Hypothalamus (tissue), 51 donors: ENCODE results near the gene TLR6.
"Not testable (repeated sequence)": the region's sequence is repeated elsewhere in the genome, so short reads cannot be mapped to it uniquely, and the experiment has no call there.

ENCODE experiments used
- DNase-seq, 51 donors: peaks; one replicate each; lab custom pipeline; 2025; lab: John Stamatoyannopoulos, UW

The TLR6 gene

DNA sequence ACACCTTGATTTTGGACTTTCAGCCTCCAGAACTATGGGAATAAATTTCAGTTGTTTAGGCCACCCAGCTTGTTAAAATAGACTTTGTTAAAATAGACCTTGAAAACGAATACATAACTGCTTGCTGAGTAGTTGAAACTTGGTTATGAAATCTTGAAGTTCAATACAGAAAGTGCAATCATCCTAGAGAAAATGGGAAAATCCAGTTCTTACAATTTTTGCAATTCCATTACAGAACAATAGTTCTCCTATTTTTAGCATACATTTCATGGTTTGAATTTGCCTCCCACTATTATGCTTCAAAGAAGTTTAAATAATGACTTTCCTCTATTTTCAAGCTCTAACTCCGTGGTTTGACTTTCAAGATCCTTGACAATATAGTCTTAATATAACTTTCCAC, 62.6 kb downstream of the TLR6 start:
- DNase-seq, result no peak

DNA sequence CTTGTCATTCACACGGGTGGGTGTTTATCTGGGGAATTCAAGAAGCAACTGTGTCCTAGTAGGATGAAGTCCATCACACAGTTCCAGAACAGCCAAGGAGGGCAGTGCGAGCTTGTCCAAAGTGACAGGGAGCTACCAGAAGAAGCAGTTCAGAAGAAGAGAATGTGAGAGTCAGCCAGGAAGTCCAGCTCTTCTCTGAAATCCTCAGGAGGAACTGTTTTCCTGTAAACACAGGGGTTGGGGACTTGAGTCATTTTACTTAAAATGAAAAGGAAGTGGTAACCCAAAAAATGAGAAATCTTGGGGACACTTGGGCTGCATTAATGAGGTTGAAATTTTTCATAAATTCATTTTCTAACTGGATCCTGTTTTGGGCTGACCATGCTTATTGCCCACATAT, 65.6 kb downstream of the TLR6 start:
- no peak for DNase-seq

DNA sequence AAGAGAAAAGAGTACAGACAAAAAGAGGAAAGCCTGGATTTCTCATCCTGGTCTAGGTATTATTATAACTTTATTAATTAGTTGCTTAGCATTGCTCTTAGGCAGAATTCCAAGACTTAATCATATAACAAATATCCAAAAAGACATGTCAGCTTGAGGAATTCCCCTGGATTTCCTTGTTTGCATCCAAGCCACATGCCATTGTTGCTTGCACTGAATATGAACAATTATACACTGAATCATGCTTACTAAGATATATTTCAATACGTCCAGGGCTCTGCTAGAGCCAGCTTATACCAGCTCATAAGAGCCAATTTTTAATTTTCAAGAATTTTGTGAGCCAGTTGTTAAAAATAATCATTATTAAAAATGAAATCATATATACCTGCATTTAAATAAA, 68.3 kb downstream of the TLR6 start:
- DNase-seq, result no peak

DNA sequence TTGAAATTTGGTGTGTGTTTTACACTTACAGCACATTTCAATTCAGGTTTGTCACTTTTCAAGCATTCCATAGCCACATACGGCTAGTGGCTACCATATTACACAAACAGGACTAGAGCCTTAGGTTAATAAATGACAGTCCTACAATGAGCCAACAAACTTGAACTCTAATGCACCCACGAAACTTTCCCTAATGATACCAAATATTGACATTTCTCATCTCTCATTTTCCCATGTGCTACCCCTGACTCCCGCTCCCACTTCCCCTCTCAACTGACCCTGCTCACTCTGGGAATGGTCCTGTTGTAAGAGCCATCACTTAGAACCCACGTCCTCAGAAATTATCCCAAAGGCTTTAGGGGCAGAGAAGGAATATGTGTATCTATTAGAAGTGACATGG, 68.9 kb downstream of the TLR6 start:
- DNase-seq, result no peak

DNA sequence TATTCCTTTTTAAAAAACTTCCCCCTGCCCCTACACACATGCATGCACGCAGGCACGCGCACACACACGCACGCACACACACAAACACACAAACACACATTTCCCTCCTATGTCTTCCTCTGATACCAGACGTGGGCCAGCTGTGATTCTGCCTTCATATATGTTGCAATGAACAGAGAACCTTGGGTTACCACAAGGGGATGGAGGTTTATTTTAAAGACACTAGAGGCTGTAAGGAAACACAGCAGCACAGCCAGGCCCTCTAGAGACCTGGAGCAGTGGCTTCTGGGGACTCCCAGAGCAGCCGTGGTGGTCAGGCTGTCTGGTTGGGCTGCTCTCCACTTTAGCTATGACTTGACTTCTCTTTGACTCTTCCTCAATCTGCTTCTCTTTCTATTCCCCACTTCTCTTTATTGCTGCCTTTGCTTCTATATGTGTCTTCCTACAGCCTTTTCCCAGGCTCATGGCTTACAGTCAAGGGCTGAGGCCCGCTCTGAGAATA, 70.7 kb downstream of the TLR6 start:
- peak in 9 of 51 donors; percentile 8 to 38 (median 24) for DNase-seq

DNA sequence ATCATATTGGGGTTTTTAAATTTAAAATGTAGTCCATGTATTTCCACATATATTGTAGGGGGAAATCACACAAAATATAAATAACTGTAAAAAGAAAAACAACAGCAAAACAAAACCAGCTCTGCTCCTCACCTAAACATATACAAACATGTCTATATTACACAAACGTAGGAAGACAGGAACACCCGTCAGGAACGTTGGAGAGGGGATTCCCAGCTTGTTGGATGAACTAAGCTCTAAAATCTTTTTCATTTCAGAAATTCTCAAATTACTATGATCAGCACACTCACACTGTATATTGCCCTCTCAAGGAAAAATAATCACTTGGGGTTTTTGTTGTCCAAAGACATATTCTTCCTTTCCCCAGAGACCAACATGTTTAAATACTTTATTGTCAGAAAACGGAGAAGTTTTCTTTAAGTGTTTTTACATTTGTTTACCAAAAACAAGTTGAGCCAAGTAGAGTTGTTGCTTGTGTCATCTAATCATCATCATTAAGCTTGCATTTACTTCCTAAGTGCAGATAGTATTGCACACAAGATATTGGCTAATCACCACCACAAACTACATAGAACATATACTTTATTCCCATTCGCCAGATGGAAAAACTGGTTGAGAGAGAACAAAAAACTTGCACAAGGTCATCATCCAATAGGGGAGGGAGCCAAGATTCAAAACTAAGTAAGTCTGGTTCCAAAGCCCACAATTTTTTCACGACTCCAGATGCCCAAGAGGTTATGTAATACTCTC, 71.4 kb downstream of the TLR6 start:
- DNase-seq, result no peak

DNA sequence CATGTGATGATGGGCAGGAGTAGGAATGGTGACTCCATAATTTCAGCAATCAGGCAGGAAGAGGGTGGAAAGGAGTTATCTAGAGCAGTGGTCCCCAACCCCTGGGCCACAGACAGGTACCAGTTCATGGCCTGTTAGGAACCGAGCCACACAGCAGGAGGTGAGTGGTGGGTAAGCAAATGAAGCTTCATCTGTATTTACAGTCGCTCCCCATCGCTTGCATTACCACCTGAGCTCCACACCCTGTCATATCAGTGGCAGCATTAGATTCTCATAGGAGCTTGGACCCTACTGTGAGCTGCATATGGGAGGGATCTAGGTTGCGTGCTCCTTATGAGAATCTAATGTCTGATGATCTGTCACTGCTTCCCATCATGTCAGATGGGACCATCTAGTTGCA, 72.5 kb downstream of the TLR6 start:
- no peak for DNase-seq

DNA sequence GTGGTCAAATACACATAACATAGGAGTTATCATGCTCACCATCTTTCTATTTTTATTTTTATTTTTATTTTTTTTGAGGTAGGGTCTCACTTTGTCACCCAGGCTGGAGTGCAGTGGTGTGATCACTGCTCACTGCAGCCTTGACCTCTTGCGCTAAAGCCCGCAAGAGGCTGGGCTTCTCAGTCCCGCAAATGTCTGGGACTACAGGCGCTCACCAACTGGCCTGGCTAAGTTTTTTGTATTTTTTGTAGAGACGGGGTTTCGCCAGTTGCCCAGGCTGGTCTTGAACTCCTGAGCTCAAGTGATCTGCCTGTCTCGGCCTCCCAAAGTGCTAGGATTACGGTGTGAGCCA, 73.5 kb downstream of the TLR6 start:
- DNase-seq, result no peak

DNA sequence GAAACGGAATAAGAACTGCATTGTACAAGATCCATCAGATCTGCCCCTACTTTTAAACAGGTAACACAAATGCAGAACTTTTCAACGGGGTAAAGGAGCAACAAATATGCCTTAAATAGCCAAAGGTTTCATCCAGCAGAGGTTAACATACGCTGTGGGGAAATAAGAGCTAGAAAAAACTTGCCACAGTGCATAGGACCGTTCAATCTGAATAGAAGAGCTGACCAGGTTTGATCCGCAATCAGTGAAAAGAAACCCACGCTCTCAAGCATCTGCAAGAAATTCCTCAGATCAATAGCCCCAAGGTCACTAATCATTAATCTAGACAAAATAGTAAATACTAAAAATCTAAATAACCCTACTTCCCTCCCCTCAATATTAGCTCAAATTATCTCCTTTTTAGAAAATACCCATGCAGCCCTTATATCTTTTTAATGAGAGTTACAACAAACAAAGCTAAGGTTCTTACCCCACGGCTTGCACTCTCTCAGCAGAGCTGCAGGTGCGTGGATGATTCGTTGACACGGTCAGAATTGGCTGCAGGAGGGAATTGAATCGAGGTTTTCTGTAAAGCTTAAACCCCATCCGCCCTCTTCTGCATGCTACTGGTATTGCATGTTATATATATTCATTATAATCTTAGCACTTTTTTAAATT, 74.0 kb downstream of the TLR6 start, which contains the start of gene TLR10:
TSS of gene TLR10 (minus strand) at position 539 of the 657 bp plus-strand sequence. CDS start 7,400 bp downstream, outside the sequence.
- DNase-seq, result peak in 16 of 51 donors; percentile 3 to 57 (median 16)

DNA sequence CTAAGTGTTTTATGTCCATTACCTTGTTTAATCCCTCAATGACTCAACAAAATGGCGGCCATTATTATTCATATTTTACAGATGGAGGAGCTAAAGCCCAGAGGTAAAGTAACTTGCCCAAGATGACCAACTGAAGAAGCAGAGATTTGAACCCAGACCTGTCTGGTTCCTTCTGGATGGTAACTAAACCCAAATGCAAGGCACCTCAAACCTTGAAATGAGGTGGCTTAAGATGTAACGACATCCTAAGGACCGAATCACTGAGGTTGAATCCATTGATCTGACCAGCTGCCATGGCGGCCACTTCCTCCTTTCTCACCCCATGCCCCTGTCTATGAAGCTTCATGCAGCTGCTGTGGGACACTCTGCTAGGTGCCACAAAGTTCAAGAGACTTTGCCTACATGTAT, 74.8 kb downstream of the TLR6 start:
- DNase-seq, result no peak

DNA sequence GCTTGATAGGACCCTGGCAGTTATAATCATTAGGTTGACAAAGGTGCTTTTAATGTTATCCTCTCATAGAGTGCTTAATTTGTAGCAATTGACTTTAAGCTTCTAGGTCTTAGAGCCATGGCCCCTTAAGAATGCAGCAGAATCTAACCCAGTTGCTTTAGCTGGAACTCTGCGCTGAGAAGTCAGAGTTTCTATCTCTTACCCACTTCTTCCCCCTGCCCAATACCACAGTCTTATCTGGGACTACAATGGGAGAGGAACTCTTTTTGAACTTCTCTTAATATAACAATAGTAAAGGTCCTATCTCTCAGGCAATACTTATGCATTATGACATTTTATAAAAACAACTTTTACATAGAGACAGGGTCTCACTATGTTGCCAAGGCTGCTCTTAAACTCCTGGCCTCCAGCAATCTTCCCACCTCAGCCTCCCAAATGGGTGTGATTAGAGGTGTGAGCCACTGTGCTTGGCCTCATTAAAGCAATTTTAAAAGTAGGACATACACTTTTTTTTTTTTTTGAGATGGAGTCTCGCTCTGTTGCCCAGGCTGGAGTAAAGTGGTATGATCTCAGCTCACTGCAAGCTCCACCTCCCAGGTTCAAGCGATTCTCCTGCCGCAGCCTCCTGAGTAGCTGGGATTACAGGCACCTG, 75.7 kb downstream of the TLR6 start:
- DNase-seq, result no peak

DNA sequence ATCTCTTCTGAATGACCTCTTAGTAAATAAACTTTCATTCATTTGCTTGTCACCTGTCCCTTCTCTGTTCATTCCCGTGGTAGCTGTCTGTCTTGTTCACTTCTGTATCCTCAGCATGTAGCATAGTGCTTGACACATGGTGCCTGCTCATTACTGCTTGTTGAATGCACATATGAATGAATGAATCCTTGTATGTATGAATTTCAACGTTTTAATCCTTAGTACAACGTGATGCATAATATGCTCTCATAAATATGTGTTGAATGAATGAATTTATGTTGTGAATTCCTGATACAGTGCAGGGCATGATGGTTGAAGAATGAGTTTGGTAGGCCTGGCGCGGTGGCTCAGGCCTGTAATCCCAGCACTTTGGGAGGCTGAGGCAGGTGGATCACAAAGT, 76.8 kb downstream of the TLR6 start:
- no peak for DNase-seq

DNA sequence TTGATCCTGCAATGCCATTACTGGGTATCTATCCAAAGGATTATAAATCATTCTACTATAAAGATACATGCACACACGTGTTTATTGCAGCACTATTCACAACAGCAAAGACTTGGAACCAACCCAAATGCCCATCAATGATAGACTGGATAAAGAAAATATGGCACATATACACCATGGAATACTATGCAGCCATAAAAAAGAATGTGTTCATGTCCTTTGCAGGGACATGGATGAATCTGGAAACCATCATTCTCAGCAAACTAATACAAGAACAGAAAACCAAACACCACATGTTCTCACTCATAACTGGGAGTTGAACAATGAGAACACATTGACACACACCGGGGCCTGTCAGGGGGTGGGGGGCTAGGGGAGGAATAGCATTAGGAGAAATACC, 78.7 kb downstream of the TLR6 start:
- not testable (repeated sequence) for DNase-seq

DNA sequence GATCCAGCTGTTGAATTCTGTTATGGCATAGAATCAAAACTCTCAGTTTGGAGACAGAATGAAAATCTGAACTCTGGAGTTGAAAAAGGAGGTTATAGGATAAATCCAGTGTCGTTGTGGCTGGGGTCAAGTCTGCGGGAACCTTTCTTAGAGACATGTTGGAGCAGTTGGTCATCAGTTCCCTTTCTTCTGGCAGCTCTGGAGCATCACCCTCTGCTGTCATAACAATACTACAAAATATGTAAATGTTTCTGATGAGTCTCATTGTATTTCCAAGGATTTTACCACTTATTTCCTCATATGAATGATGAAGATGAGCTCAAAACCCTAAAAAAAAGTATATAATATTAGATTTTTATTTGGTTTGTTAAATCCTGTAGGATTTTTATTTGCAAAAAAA, 81.3 kb downstream of the TLR6 start:
- DNase-seq, result no peak

DNA sequence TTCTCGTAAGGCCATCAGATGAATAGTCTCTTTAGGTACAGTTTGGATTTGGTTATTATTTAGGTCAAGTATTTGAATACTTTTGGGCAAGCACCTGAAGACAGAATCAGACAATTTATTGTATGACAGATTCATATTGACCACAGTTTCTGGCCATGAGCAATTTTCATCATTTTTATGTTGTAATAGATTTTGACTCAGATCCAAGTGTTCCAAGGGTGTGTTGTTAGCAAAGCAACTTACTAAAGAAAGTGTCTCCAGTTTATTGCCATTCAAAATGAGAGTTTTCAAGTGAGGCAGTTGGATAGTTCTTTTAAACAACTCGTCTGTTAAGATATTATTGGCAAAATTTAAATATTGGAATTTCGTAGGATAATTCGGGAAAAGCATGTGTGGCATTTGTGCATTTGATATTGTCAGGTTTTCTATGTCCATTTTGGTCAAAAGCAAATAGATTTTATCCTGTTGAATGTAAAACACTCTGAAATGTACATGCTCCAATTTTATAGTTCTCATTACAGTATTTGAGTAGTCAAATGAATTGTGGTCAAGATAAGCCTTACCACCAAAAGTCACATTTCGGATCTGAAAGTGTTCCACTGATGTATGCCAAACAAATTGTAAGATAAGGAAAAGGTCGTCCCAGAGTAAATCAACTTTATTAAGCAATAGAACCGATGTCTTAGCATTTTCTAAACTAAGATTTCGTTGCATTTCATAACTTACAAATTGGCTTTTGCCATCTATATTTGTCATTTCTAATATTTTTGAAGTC, 82.2 kb downstream of the TLR6 start:
- DNase-seq, result no peak
